ENCODE measurements around the gene TOP3A.

TOP3A gene

DNA sequence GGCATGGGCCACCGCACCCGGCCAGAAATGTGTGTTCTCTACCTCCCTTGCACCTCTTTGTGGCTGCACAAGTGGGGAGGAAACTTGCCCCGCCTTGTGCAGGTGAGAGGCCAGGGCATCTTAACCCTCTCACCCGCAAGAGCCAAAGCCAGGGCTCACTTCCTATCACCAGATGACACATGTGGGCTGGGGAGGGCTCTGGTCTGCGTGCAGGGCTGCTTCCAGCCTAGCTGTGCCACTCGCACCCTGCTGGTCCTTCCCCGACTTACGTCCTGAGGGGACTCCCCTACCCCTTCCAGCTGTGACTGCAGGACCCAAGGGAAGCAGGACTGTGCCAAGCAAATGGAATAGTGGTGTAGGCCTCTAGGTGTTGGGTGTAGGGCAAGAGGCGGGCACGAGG lies 47.4 kb downstream of the TOP3A start:
- no peak for DNase-seq (ENCODE audit: low read depth)
- H3K4me3 ChIP-seq (ENCODE audit: low read depth, low read length) = no peak overlapping the region

DNA sequence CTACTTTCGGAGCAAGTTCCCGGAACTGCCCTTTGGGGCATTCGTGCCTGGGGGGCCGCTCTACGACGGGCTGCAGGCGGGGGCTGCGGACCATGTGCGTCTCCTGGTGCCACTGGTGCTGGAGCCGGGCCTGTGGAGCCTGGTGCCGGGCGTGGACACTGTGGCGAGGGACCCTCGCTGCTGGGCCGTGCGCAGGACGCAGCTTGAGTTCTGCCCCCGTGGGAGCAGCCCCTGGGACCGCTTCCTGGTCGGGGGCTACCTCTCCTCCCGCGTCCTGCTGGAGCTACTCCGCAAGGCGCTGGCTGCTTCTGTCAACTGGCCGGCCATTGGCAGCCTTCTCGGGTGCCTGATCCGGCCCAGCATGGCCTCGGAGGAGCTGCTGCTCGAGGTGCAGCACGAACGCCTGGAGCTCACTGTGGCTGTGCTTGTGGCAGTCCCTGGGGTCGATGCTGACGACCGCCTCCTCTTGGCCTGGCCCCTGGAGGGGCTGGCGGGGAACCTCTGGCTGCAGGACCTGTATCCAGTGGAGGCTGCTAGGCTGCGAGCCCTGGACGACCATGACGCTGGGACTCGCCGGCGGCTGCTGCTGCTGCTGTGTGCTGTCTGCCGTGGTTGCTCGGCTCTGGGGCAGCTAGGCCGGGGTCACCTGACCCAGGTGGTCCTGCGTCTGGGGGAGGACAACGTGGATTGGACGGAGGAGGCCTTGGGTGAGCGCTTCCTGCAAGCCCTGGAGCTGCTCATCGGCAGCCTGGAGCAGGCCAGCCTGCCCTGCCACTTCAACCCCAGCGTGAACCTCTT lies 50.7 kb downstream of the TOP3A start:
- TF ChIP-seq, protein P1, sequence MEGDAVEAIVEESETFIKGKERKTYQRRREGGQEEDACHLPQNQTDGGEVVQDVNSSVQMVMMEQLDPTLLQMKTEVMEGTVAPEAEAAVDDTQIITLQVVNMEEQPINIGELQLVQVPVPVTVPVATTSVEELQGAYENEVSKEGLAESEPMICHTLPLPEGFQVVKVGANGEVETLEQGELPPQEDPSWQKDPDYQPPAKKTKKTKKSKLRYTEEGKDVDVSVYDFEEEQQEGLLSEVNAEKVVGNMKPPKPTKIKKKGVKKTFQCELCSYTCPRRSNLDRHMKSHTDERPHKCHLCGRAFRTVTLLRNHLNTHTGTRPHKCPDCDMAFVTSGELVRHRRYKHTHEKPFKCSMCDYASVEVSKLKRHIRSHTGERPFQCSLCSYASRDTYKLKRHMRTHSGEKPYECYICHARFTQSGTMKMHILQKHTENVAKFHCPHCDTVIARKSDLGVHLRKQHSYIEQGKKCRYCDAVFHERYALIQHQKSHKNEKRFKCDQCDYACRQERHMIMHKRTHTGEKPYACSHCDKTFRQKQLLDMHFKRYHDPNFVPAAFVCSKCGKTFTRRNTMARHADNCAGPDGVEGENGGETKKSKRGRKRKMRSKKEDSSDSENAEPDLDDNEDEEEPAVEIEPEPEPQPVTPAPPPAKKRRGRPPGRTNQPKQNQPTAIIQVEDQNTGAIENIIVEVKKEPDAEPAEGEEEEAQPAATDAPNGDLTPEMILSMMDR (IDR thresholded peaks at IDR 0.05; ENCODE audit: low read depth, low read length, missing control alignments) = no peak
- DNase-seq (ENCODE audit: low read depth) = no peak
- H3K4me3 ChIP-seq (ENCODE audit: low read depth, low read length) = no peak overlapping the region

More for the DNA sequence above, 47.4 kb downstream of the TOP3A start:
- TF ChIP-seq, protein P1 (IDR thresholded peaks at IDR 0.05; ENCODE audit: low read depth, low read length, missing control alignments) = no peak

DNA sequence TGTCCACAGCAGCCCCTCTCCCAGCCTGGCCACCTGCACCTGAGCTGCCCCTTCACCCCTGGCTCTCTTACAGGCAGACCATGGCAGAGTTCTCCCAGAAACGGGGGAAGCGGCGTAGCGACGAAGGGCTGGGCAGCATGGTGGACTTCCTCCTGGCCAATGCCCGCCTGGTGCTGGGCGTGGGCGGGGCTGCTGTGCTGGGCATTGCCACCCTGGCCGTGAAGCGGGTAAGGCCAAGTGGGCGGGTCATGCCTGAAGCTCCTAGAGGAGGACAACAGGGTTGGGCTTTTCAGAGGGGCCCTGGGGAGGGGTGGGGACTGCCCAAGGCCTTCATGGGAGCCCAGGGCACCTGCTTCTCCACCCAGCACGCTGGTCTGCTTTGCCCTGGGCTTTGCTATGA lies 52.2 kb downstream of the TOP3A start:
- no peak overlapping the region for H3K4me3 ChIP-seq (ENCODE audit: low read depth, low read length)
- TF ChIP-seq, protein P1 (IDR thresholded peaks at IDR 0.05; ENCODE audit: low read depth, low read length, missing control alignments) = no peak
- no peak for DNase-seq (ENCODE audit: low read depth)

DNA sequence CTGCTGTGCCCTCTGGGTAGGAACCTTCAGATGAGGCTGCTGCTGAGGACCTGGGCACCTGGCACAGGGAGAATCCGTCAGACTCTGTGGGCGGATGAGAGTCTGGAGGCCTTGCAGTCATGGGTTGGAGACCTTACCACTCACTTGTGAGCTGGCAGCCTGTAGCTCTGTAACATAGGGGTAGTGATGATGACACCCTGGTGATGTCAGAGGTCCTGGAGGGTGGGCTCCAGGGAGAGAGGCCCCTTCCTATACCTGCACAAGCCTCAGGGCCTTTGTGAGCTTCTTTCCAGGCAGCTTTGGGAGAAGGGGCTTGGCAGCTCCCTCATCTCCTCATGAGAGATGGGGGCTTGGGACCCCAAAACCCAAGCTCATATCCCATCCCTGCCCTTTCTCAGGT lies 52.7 kb downstream of the TOP3A start:
- TF ChIP-seq, protein P1 (IDR thresholded peaks at IDR 0.05; ENCODE audit: low read depth, low read length, missing control alignments) = no peak
- no peak for DNase-seq (ENCODE audit: low read depth)
- no peak overlapping the region for H3K4me3 ChIP-seq (ENCODE audit: low read depth, low read length)

DNA sequence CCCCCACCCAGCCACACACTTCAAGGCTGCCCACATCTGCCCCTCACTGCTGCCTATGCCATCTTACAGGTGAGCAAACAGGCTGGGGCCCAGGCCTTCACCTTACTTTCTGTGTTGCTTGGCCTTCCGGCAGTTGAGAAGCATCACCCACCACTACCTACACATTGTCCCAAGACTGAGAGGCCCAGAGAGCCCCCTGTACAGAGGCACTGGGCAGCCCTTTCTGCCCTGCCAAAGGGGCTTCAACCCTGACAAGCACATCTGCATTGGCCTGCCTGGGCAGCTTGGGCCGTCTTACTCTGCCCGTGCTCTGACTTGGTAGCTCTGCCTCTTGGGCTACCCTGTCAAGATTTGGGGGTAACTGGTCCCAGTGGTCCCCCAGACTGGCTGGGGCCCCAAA lies 53.1 kb downstream of the TOP3A start:
- TF ChIP-seq, protein P1 (IDR thresholded peaks at IDR 0.05; ENCODE audit: low read depth, low read length, missing control alignments) = no peak
- no peak for DNase-seq (ENCODE audit: low read depth)
- peak overlapping the region; percentile 70 for H3K4me3 ChIP-seq (ENCODE audit: low read depth, low read length)

DNA sequence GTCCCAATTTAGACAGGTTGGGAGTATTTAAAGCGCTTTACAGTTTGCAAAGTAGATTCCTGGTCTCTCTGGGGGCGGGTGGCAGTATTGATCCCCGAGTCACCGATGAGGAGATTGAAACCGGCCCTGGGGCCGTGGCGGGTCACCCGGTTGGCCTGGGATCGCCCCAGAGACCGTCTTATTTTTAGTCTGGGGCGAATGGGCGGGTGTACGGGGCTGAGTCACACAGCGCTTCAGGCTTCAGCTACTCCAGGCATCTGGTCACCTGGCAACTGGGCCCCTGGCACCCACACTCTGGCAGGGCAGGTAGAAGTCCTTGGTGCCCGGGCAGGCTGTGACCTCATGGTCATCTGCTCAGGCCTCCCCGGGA lies 53.7 kb downstream of the TOP3A start:
- peak overlapping the region; percentile 70 for H3K4me3 ChIP-seq (ENCODE audit: low read depth, low read length)
- TF ChIP-seq, protein P1 (IDR thresholded peaks at IDR 0.05; ENCODE audit: low read depth, low read length, missing control alignments) = no peak
- no peak for DNase-seq (ENCODE audit: low read depth)
